A204.1 (cell line): Measurements from ENCODE around the gene CRYBB2.
"Not testable (repeated sequence)": the region's sequence is repeated elsewhere in the genome, so short reads cannot be mapped to it uniquely, and the experiment has no call there.

Source experiments
- FAIRE-seq: peaks from 2 replicates; lab custom pipeline; 2012; peaks lifted over from hg19 to GRCh38; lab: Jason Lieb, UNC

CRYBB2 gene, protein sequence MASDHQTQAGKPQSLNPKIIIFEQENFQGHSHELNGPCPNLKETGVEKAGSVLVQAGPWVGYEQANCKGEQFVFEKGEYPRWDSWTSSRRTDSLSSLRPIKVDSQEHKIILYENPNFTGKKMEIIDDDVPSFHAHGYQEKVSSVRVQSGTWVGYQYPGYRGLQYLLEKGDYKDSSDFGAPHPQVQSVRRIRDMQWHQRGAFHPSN

DNA sequence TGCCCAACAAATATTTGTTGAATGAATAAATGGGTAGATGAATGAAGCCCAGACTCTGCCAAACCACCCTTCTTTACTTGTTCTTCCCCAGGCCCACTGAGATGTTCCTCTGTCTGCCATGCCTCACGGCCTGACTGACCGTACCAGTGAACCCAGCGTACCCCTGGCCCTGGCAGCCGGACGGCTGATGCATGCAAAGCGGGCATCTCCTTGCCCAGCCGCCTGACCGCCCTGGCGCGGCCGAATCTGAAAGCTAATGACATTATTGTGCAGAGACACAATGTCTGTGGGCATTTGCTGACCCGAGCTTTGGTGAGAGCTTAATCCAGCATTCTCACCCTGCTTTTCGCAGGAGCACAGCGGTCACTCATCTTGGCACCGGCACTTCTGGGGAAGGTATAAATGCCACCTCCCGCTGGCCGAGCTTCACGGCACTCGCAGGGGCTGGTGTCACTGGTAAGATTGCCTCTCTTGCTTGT, at the start of gene CRYBB2:
Gene CRYBB2, plus strand, starts transcription at position 429 of the 479 bp plus-strand sequence. CDS start 1,791 bp downstream, outside the sequence.
- no peak for FAIRE-seq

DNA sequence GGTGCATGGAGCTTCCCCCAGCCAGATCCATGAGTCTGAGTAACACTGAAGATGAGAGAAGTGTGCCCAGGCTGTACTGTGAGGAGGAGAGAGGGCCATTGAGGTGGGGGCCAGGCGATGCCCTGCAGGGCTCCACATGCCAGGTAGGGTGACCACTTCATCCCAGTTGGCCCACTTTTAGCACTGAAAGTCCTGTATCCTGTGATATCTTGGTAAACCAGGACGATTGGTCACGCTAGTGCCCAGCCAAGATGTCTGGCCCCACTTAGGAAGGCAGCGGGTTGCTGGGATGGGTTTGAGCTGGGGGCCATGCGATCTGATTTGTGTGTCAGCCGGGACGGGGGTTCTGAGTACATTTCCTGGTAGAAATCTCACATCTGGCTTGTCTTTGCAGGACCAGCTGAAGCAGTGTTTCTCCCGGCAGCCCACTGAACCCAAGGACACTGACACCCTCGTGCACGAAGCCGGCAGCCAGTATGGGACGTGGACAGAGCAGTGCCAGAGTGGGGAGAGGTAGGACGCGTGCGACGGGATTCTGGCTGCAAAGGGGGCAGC, 48.9 kb upstream of the CRYBB2 start:
- FAIRE-seq: no peak

DNA sequence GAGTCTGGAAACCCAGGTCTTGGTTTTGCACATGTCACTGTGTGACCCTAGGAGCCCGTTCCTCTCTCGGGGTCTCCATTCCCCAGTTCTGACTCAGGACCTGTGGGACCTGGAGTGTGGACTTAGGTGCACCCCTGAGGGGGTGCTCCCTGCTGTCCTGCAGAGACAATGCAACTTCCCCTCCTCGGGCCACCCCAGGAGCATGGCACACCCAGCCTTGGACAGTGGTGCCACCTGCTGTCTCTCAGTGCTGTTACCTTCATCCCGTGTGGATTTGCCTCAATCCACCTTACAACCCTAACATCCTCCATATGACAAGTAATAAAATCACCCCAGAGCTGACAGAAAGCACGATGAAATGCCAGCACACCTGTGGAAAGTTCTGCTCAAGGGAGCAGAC, 47.3 kb upstream of the CRYBB2 start:
- FAIRE-seq: no peak

DNA sequence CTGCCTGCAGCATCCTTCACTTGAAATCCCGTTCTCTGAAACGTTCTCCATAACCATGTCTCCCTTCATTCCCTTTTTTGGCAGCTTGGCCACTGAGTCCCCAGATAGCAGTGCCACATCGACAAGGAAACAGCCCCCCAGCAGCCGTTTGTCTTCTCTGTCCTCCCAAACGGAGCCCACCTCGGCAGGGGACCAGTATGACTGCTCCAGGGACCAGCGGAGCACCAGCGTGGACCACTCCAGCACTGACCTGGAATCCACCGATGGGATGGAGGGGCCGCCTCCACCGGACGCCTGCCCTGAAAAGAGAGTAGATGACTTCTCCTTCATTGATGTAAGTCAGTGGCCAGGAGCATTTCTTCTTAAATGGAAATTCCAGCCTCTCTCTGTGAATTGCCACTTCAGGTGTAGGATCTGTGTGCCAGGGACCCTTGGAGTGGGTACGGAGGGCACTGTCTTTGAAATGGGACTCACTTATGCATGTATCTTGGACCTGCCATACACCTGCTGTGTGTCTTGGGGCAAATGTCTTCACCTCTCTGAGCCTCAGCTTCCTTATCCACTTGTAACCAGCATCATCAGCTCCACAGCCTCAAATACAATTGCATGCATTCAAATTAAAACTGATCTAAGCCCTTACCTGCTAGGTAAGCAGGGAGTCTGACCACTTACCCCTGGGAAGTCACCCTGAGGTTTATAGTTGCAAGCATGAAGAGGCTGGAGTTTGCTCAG, 45.1 kb upstream of the CRYBB2 start:
- FAIRE-seq: no peak

DNA sequence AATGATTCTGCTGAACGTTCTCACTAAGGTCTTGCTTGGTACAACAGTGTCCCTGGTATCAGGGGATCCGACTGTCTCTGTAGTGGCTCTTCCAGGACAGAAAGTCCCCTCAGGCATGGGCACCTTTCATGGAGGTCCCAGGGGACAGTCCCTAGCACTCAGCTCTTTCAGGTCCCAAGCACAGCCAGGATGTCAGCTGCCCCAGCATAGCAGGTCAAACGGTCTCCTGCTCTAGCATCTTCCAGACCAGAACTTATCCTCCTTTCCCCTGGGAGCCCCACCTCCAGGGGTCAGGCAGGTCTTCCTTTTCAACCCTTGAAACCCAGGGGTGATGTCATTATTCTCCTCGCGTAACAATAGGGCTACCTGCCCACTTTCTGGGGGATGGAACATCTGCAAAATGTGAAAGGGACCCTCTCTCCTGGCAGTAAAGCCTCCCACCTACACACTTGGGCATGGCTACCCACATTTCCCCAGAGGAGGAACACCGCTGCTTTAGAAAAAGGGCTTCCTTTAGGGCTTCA, 44.5 kb upstream of the CRYBB2 start:
- no peak for FAIRE-seq

DNA sequence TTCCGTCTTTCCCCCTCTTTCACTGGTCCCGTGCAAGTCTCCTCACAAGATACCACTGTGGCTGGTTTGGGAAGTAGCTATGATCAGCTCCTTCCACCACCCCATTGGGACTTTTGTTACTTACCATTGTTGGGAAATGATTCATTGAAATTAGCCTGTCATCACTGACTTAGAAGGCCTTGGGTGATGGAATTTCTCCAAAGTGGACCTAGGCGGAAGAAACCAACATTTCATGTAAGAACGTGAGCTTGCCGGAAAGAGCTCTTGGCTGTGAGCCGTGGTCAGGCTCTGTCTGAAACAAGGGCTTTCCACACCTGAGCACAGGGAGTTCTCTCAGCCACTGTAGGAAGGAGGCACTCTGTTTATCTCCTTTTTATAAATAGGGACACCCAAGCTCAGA, 43.3 kb upstream of the CRYBB2 start:
- FAIRE-seq: no peak

DNA sequence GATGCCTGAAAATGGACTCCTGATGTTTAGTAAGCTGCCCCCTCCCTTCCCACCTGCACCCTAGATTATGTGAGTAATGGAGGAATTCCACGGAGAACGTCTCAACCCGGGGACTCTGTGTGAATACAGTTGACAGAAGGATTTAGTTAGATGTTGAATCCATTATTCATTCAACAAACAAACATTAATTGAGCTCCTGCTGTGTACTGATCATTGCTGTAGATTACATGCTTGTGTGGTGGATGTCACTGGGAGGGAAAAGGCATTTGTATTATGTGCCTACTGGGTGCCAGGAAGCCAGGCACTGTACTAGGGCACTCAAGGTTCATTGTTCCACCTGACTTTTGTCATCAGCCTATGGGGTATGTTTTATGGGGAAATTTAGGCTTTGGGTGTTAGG, 42.6 kb upstream of the CRYBB2 start:
- FAIRE-seq: no peak

DNA sequence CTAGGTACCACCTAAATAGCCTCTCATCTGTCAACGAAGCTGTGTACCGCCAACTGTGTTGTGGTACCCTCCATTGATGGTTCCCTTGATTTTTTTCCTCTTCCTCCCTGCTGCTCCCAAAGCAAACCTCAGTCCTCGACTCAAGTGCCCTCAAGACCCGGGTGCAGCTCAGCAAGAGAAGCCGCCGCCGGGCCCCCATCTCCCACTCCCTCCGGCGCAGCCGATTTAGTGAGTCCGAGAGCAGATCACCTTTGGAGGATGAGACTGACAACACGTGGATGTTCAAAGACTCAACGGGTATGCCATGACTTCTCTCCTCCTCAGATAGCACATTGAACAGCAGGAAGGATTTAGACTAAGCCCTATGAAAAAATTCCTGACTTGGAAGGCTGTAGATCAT, 42.2 kb upstream of the CRYBB2 start:
- no peak for FAIRE-seq

DNA sequence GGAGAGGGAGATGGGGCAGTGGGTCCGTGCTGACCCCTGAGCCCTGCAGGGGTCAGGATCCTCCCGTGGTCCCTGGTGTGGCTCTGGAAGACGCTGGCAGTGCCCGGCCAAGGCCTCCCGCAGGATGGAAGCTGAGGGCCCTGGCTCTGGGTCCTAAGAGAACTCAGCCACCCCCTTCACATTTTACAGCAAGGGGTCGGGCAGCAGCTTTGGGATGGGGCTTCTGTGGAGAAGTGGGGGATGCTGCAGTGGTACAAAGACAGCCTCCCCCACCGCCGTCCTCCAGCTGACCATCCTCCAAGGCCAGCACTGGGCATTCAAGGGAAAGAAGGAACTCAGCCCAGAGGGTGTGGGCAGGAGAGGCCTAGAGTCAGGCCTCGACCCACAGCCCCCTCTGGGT, 41.5 kb upstream of the CRYBB2 start:
- no peak for FAIRE-seq

DNA sequence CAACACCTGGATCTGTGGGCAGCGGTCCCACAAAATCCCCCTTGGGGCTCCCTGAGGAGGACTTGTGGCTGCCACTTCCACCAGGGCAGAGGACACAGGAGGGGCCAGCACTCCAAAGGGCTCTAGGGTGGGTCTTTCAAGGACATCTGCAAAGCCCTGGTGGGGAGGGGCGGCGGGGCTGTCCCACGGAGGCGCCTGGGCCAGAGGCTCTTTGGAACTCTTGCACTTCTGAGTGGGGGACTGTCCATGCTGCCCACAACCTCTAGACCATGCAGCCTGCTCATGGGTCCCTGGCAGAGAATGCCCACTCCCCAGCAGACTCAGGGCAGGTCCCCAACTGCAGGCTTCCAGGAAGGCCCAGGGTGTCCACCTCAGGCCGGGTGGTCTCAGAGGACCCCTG, 41.1 kb upstream of the CRYBB2 start:
- not testable (repeated sequence) for FAIRE-seq

DNA sequence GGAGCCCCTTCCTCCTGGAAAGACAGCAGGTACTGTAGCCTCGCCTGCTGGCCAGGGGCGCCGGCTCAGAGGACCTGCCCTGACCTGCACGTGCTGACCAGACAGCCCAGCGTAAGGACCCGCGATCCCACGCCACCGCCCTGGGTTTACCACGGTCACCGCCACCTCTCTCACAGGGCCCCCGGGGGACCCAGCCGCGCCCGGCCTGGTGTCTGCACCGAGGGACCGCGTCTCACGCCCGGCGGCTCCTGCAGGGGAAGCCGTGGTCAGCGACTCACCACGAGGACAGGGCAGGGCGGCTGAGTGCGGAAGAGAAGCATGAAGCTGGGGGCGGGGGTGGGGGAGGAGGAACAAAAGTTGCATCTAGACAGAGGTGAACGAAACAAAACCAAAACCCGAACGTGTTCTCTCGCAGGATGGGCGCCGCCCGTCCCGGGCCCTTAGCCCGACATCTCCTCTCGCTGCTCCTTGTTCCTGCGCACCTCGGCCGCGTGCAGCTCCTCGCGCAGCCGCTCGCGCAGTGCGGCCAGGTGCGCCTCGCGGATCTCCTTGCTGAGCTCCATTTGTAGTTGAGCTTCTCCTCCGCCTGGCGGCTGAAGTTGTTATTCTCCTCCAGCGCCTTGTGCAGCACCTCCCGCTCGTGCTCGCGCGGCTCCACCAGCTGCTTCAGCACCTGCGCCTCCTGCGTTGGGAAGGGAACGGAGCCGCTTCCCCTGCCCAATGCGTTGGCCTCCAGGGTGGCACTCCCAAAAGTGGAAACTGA, 40.4 kb upstream of the CRYBB2 start:
- not testable (repeated sequence) for FAIRE-seq

DNA sequence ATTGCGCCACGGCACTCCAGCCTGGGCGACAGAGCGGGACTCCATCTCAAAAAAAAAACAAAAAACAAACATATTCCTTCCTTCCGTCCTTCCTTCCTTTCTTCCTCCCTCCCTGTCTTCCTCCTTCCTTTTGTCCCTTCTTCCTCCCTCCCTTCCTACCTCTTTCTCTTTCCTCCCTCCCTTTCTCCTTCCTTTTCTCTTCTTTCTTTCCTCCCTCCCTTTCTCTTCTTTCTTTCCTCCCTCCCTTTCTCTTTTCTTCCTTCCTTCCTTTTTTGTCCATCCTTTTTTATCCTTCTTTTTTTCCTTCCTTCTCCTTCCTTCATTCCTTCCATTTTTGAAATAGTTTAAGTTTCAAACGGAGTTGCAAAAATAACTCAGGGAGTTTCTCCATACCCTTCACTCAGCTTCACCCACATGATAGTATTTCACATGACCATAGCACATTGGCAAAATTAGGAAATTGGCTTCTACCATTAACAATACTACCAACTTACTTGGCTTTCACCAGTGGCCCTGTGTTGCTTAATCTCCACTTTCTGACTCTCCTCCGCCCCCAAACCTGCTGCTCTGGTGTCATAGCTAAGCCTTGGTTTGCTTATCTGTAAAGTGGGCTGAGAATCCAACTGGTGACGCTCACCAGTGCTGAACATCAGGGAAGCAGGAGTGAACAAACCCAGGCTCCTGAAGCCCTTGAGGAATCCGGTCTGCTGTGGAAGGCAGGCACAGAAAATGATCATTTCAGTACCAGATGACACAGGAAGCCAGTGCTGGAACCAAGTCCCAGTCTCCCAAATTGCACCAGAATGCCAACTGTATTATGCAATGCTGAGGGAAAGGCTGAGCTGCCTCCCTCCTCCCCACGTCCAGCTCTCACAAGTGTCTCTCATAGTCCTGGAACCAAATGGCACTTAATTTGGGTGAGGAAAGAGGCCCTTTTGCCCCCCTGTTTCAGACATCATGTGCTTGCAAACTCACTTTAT, 37.0 kb upstream of the CRYBB2 start:
- no peak for FAIRE-seq

DNA sequence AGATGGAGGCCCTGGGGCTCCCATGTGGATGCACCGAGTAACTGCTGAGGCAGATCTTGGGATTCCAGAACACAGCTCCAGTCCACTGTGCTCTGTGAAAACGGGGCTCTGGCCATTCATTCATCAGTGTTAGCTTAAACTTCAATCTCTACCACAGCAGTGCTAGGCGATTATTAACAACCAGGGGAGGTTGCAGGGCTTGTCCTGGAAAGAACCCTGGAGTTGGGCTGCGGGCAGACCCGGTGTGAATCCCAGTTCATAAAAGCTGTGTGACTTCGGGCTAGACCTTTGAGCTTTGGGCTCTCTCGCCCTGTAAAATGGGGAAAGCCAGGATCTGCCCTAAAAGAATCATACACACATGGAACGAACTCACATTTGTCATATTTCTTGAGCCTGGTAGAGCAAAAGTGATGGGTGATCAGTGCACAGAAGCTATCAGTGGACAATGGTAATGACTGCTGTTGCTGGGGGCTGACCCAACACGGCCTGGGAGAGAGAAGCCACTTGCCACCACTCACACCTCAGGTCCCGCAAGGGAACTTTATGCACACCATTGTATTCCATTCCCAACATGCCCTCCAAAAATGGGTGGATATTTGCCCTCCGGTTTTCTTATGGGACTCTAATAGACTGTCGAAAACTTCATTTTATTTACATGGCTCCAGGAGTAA, 35.4 kb upstream of the CRYBB2 start:
- FAIRE-seq: no peak

DNA sequence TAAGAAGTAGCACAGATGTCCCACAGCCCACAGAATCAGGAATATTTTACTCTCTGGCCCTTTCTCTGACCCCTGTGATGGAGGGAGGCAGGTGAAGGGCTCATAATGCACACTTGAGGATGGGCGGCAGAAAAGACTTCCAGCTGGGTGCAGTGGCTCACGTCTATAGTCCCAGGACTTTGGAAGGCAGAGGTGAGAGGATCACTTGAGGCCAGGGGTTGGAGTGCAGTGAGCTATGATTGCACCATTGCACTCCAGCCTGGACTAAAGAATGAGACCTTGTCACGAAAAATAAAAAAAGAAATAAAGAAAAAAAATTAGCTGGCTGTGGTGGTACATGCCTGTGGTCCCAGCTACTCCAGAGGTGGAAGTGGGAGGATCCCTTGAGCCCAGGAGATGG, 33.3 kb upstream of the CRYBB2 start:
- FAIRE-seq: no peak

DNA sequence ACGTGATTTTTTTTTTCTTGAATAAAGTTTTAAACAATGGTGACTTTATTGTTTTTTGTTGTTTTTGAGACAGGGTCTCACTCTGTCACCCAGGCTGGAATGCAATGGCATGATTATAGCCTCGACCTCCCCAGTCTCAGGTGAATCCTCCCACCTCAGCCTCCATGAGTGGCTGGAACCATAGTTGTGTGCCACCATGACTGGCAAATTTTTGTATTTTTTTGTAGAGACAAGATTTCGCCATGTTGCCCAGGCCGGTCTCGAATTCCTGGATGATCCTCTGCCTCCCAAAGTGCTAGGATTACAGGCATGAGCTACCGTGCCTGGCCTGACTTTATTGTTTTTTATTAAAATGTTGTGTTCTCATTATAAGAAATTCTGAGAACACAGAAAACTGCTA, 32.0 kb upstream of the CRYBB2 start:
- FAIRE-seq: no peak

DNA sequence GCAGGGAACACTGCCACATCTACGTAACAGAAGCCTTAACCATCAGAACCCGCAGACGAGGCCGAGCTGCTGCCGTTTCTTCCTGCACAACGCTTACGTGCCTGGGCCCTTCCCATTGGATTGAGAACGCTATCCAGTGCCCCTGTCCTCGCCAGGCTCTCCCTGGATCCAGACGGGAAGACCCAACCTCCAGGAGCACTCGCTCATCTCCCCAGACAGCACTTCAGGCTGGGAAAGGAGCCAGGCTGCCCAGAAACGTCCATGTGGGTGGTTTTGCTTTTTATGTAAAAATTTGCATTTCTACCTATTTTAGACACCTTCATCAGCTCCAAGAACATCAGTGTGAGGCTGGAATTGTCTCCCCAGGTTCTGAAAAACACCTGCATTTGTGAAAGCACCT, 27.0 kb upstream of the CRYBB2 start:
- FAIRE-seq: no peak

DNA sequence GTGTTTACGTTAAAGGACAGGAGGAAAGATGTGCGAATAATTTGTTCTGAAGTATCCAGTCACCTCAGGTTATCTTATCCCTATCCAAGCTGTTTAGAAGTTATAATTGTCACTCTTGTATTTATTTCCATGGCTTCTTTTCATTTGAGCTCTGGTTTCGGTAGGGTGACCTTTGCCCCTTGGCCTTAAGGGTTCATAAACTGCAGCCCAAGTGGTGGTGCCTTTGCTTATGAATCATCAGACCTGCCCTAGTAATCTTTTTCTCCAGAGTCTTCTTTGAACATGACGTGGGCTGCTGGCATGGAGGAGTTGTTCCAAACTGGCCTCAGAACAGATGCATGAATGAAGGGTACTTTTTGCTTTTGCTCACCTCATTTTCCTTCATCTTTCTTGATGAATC, 26.3 kb upstream of the CRYBB2 start:
- no peak for FAIRE-seq

DNA sequence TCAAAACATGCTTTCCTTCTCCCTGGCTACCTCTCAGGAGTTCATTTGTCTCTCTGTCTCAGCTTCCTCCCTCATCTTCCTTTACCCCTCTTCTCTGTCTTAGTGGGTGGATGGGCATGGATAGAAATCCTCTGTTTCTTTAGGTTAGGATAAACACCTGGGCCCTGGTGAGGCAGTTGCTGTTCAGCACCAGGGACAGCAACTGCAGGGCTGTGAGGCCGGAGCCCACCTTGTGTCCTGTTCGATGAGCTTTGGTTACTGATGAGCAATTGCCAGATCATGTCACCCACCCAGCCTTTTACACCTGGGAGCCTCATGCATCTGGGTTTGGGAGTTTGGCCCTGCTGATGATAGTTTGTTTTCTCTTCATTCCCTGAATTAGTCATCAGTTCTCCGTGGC, 25.9 kb upstream of the CRYBB2 start:
- FAIRE-seq: no peak

DNA sequence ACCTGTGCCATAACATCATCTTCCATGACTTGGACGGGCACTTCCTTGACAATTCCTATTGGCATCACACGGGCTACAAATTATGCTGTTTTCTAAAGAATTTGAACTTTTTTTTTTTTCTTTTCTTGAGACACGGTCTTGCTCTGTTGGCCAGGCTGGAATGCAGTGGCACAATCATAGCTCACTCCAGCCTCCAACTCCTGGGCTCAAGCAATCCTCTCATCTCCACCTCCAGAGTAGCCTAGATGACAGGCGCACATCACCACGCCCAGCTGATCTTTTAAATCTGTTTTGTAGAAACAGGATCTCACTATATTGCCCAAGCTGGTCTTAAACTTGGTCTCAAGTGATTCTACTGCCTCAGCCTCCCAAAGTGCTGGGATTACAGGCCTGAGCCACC, 23.1 kb upstream of the CRYBB2 start:
- FAIRE-seq: no peak

DNA sequence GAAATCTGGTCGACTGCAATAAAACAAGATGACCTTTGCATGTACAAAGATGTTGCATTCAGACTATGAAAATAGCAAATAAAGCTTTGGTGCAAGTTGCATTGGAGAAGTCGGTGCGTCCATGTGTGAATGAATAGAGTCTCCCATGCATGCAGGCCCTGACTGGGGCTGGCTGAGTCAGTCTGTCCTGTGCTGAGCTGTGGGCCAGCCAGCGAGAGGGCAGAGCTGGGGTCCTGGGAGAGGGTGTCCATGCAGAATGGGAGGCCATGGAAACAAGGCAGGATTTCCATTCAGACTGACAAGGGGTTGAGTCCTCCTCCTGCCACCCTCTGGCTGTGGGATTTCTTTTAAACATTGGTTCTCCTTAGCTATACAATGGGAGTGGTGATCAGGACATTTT, 22.1 kb upstream of the CRYBB2 start:
- FAIRE-seq: no peak
